GM18870 (cell line): ENCODE measurements around the gene POU5F2.

Experiments used
- ATAC-seq: cut with Tn5 transposase; IDR thresholded peaks from one replicate; pipeline ENCODE4 v1.9.1; 2021; ENCODE audit warnings: moderate library complexity; ENCODE audit not compliant: unreplicated experiment

The POU5F2 gene, protein sequence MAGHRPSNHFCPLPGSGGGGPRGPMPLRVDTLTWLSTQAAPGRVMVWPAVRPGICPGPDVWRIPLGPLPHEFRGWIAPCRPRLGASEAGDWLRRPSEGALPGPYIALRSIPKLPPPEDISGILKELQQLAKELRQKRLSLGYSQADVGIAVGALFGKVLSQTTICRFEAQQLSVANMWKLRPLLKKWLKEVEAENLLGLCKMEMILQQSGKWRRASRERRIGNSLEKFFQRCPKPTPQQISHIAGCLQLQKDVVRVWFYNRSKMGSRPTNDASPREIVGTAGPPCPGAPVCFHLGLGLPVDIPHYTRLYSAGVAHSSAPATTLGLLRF

DNA sequence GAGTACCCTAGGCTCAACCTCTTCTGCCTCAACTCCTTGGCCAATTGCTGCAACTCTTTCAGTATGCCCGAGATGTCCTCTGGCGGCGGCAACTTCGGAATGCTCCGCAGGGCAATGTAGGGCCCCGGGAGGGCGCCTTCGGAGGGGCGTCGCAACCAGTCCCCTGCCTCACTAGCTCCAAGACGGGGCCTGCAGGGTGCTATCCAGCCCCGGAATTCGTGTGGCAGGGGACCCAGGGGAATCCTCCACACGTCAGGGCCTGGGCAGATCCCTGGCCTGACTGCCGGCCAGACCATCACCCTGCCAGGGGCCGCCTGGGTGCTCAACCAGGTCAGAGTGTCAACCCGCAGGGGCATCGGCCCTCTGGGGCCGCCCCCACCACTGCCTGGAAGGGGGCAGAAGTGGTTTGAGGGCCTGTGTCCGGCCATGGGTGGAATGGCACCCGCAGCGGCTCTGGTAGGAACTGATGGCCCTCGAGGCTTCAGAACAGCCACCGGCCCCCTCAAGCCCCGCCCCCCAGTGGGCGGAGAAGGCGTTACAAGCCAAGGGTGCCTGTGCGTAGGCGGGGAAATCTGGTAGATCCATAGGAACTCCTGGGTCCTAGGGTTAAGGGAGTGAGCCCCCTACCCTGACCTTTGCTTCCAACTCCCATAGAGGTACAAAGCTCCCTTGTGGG is at the start of gene POU5F2:
Gene POU5F2, minus strand, starts transcription at position 465 of the 676 bp plus-strand sequence. Its CDS starts 37 bp downstream, at position 428.
- ATAC-seq = no peak

DNA sequence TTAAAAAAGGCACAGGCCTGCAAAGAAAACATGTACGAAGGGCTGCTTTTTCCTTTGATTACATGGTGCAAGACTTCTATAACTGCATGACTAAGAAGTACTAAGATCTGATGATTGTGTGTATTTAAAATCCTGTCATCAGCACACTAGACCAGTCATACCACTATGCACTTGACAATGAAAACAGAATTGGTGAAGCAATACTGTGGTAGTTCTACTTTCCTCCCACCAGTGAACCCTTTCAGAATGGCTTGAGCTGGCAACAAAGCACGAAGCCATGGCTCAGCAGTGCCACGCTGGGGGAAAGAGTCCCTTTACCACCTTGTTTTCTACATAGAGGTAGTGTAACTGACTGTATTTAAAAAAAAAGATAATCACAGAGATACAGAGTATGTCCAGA is 49.0 kb upstream of the POU5F2 start:
- no peak for ATAC-seq

DNA sequence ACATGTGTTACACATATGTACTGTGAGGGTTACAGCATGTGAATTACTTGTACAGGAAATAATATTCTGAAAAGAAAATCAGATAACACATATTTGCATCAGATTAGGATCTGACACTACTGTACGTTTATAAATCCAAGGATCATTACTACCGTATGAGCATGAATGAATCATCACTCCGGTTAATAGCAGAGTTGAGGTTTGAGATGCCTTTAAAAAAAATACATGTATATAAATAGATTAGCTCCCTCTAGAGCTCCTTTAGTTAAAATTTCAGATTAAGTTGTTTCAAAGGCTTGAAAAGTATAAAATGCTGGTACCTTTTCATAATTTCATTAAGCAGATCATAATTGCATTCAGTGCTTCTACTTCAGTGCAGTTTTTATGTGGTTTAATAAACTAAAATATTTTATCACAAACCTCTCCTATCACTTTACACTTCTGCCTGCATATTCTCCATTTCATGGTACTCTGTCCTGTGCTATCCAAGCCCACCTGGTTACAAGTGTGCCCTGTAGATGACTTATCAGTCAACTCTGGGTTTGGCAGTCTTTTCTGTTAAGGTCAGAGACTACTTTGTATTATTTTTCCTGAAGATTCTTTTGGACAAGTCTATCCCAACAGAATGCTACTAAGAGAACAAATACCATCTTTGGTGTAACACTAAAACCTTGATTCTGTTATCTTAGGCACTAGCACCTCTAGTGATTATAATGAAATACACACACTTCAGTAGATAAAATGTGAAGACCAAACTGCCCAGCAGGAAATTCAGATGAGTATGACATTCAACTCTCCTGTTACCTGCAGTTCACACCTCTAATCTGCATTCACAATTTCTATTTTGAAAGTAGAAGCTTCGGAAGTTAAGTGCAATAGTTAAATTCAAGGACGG is 48.0 kb upstream of the POU5F2 start:
- ATAC-seq = no peak

DNA sequence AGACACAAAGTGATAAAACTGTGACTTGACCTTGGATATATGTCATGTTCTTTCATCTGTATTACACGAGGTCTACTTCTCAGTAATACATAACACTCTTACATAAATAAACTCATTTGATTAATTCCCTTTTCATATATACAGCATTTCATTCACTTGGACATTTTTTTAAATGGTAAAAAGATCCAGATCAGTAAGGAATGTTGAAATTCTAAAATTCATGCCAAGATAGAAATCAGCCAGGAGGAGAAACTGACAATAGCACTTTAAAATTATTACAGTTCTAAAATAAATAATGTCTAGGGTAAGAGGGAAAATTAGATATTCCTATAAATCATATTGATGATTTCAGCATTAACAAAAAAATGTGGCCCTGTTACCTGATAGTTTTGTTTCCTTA is 46.2 kb upstream of the POU5F2 start:
- no peak for ATAC-seq

DNA sequence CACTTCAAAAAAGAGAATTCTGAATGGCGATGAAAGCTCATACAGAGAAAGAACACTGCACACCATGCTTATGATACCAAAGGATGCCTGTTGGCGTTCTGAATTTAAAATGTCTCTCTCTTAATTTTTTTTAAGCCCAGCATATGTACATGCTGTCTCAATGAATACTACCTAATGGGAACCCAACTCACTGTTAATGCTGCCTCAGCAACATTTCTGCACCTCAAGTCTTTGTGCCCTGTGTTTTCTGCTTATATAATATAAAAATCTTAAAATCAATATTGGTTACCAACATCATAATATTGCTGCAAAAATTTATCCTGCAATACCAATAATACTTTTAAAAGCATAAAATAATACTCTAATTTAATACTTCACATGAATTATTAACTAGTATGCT is 44.1 kb upstream of the POU5F2 start:
- ATAC-seq = no peak

DNA sequence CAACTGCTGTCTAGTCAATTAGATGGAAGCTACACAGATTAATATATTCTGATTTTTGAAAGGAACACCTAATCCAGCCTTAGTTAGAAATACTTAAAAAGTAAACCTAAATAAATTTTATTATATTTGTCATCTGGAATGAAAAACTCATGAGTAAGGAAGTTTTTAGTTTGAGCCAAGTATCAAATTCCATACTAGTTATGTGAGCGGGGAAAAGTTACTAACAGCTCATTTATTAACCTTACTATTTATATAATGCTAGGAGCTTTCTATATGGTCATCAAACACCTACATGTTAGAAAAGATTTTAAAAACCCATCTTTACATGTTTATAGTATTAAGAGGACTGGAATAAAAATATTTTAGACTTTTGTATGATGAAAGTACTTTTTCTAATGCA is 41.6 kb upstream of the POU5F2 start:
- no peak for ATAC-seq

DNA sequence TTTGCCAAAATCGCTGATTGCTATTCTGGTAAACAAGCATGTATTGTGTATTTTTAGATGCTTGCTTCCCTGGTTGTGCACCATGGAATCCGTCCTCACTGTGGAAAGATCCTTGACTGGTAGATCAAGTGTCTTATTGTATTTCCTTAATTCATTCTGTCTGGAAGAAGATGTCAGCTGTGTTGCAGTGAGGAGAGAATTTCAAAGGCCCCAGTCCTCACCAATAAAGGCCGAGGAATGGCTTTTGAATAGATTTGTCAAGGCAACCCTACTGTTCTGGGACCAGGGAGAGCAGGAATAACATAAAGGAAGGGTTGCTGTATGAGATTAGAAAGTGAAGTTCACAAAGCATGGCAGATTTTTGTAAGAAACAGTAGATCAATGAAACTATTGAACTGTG is 36.2 kb upstream of the POU5F2 start:
- ATAC-seq = no peak

DNA sequence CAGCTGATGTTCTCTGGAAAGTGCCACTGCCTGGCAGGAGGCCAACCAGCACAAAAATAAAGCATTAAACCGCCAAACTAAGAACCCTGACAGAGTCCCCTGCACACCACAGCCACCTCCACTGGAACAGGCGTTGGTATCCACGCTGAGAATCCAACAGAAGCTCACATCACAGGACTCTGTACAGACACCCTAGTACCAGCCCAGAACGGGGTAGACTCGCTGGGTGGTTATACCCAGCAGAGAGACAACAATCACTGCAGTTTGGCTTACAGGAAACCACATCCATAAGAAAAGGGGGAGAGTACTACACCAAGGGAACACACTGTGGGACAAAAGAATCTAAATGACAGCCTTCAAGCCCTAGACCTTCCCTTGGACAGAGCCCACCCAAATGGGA is 15.0 kb upstream of the POU5F2 start:
- no peak for ATAC-seq

DNA sequence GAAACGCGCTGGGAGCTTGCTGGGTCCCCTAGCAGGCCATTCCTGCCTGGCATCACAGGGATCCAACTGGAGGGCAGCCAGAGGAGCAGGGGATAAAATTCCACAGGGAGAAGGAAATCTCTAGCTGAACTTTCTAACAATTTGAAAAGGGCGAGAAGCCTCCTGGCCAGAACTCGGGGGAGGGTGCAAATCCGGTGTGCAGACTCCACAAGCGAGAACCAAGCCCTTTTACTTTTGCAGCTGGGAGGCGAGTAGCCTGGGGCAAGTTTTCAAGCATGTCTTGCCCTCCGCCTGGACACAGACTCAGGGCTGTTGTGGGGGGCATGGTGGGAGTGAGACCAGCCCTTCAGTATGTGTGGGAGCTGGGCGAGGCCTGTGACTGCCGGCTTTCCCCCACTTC is 14.3 kb upstream of the POU5F2 start:
- ATAC-seq = no peak

DNA sequence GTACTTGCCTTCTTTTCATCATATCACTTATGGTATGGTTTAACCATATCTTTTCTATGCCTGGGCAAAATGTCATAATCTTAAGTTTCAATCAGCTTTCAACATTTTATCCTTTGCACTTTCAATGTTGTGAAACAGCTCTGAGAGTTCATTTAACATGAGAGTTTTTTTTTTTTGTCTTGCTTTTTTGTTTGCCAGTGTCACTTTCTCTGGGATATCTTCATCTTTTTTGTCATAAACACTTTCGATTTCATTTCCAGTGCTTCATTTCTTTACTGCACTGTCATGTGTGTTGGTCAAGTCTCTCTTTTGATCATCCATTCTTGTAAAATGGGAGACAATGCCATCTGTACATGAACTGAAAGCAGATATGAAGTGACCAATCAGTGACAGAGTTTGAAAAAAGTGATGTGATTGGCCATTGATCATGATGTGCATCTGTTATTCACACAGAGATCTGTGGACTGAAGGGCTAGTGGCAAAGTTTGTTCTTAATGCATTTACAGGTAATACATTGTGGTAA is 7.5 kb upstream of the POU5F2 start:
- ATAC-seq = peak; percentile 53

DNA sequence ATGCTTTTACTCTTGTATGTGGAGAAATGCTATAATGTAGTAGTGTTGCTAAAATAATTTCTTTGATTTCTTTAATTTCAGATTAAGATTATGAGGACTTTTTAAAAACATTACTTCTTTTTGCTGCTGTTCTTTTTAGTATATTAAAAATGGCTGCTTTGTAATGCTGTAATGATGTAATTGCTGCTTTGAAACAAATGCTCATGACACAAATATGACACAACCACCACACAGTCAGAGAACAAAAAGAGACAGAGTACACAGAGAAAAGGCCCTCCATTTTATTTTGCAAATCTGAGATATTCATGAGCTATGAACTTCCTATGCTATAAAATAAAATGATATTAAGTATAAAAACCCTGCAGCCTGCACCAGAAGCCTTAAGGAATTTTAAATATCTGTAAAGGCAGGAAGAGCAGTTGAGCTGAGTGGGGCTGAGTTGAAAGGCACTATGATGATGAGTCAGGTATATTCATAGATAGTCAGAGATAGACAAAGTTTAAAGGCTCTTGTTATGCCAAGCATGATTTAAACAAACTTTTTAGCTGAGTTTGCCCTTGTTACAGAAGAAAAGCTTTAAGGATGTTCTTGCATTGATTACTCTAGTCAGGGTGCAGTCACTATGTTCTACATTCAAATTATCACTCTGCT is 5.1 kb upstream of the POU5F2 start:
- ATAC-seq = no peak

DNA sequence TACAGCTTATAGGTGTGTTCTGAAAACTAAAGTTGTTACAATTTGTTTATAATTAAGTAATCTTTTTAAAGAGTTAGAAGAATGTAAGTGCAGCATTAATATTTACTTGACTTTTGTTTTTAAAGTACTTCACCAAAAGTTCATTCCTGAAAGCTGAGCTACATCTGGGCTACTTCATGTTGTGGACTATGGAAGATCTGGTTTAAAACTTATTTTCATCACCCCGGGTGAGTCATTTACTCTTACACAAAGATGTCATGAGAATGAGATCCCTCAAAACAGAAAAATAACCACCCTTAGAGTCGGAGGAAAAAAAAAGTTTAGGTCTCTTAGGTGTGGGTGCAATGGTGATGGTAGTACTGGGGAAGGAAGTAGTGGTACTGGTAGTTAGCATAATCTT is 5.1 kb downstream of the POU5F2 start:
- ATAC-seq = no peak

DNA sequence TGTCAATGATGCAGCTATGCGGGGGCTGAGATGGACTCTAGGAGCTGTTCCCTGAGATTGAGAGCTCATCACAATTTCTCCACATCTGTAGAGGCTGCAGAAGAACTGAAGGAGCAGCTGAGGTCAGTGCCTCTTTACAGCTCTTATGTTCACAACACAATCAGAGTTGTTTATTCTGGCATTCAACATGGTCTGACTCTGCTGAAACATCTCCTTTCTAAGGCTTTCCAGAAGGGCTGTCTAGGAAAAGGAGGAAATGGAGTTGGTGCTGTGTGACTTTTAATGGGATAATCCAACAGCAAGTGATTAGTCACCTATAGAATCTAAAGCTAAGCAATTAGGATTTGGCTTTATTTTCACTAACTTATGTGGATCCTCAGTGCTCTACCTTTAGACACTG is 6.0 kb downstream of the POU5F2 start:
- ATAC-seq = no peak

DNA sequence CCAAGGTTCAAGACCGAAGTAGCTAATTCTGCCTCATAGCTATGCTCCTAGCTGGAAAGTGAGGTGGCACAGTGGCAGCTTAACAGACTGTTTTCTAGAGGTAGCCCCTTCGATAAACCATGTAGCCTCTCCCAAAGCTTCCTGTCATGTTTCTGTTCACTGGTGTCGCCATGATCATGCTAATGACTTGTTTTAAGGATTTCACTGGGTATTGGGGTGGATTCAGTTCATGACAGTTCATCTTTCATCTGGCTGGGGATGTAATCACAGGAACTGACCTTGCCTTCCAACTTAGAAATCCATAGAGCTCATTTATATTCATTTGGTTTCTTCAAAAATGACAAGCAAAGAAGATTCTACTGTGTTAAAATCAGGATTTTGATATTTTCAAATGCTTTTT is 9.4 kb downstream of the POU5F2 start:
- ATAC-seq = no peak

DNA sequence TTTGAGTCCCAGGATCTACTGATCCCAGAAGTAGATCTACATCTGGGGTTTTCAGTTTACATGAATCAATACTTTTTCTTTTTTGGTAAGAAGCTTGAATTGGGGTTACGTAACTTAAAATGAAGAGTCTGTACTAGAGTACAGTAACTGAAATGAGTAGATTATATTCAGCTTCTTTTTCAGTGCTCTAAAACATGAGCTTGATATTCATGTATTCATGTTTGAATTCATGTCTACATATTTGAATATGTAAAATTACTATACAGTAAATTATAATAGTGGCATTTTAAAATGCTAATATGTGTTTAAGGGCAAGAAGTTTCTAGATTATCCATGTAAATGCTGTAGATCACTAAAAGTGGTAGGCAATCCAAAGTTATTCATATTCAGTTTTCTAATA is 14.8 kb downstream of the POU5F2 start:
- ATAC-seq = no peak

DNA sequence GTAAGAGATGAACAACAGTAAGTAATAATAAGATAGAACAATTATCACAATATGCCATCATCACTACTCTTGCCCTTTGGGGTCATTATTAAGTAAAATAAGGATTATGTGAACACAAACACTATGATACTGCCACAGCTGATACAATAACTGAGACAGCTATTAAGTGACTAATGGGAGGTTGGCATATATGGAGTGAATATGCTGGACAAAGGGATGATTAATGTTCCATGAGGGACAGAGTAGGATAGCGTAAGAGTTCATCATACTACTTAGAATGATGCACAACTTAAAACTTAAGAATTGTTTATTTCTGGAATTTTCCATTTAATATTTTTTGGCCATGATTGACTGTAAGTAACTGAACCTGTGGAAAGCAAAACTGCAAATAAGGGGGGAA is 16.6 kb downstream of the POU5F2 start:
- no peak for ATAC-seq

DNA sequence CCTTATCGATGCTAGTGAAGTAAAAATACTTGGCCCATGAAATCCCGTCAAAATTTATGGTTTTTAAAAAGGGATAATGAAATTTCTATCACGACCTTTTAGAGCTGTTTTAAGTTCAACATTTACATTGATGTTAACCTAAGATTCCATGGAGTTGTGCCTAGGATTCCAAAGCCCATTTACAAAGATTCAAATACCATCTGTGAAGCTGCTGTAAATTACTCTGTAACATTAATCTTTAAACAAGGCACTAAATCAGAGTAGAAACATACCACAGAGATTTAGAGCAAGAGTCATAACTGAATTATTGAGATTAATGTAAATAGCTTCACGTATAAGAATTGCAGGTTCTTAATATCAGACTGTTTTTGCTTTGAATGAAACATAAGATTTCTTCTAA is 17.7 kb downstream of the POU5F2 start:
- ATAC-seq = no peak

DNA sequence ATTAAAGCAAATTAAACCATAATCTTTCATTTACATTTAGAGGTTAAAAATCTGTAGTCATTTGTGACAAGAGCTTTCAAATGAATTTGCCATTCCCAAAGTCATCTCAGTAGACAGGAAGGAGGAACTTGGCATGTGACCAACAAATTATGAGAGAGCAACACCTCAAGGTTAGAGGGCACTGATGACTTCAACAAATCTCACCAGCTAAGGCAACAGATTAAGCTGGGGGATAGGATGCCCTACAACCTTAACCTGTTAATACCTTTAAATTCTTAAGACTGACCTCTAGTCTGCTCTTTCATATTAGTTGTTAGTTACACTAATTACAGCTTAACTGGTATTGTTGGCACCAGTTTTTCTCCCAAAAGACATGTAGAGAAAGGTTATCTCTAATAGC is 18.4 kb downstream of the POU5F2 start:
- ATAC-seq = no peak

DNA sequence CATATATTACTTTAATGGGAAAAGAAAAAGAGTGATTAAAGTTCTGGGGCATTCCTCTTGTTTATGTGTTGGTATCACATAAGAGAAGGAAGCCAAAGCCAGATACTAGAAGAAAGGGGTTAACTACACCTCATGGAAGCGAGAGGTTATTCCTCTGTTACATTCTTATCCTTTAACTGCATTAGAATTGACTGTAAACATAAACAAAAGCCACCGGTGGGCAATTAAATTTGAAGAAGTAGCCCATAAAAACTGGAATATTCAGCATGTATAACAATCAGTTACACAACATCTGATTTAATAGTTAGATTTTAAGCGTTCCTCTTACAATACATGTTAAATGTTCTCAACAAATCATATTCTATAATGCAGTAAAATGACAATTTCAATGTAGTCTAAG is 18.8 kb downstream of the POU5F2 start:
- ATAC-seq = no peak

DNA sequence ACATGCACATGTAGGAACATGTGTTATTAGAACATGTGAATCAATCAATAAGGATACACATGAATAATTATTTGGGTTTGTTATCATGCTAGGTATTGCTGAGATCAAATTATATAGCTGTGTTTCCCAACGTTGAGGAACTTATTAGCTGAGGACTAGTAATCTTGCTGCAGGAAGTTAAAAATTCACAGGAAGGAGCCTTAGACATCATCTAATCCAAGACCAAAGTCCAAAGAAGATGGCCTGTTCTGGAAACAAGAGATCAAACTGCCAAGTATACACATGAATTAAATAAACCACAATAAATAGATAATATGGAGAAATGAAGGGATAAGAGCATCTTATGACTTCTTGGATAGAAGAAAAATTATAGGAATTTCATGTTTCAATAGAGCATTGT is 19.9 kb downstream of the POU5F2 start:
- ATAC-seq = no peak

DNA sequence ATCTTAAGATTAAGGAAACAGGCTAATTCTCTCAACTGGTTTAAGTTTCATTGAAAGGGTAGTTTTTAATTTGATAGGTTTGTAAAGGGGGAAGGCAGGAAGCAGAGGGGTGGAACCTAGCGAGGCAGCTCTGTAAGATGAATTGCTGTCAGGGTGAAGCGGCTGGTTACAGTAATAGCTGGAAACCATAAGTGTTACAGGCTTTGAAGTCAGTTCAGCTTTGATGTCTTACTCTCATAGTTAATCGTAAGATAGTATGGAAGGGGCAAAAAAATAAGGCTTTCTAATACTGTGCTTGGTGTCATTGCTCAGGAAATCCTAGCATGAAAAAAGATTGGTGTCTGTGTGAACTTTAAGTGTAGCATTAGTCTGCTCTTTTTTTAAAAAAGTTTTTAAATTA is 20.3 kb downstream of the POU5F2 start:
- ATAC-seq = no peak
